ENCODE data around the gene ABCD3. TPM values are rescaled to one million over a fixed set of nuclear protein-coding genes. Genes with fewer than 3 reads are reported as not detected.

Gene ABCD3
- total and polyA plus RNA-seq, 2 of the 13 experiments (the other 11 are each of a cell fraction or from before 2014, with no cell fraction given) = 27.5 to 166 TPM

- TF ChIP-seq KIAA2018 (CRISPR knock-in tag; IDR thresholded peaks at IDR 0.05; ENCODE audit: borderline replicate concordance) = no peak
- TF ChIP-seq ATF7 (IDR thresholded peaks at IDR 0.05) = no peak
- TF ChIP-seq ATF7 (CRISPR knock-in tag; IDR thresholded peaks at IDR 0.05) = no peak
- 0 out of 2 replicates have a peak, but pooled peaks have one; percentile 19 for TF ChIP-seq MEIS2 (CRISPR knock-in tag; IDR thresholded peaks at IDR 0.05)
- TF ChIP-seq ZFP36L2 (CRISPR knock-in tag; IDR thresholded peaks at IDR 0.05) = no peak
- no peak for TF ChIP-seq DBP (CRISPR knock-in tag; IDR thresholded peaks at IDR 0.05; ENCODE audit: not compliant biosample characterization)
- no peak for TF ChIP-seq MIER2 (CRISPR knock-in tag; IDR thresholded peaks at IDR 0.05)
- 0 out of 2 replicates have a peak, but pooled peaks have one; percentile 59 for TF ChIP-seq ZNF800 (CRISPR knock-in tag; IDR thresholded peaks at IDR 0.05)
- no peak for TF ChIP-seq TAF1 (CRISPR knock-in tag; IDR thresholded peaks at IDR 0.05)
- TF ChIP-seq REXO4 (CRISPR knock-in tag; IDR thresholded peaks at IDR 0.05; ENCODE audit: borderline replicate concordance) = no peak
- no peak for TF ChIP-seq ZSCAN31 (CRISPR knock-in tag; IDR thresholded peaks at IDR 0.05; ENCODE audit: low read depth)
- no peak for TF ChIP-seq ZNF367 (CRISPR knock-in tag; IDR thresholded peaks at IDR 0.05; ENCODE audit: borderline replicate concordance)
- TF ChIP-seq ZBTB7B (CRISPR knock-in tag; IDR thresholded peaks at IDR 0.05) = no peak
- no peak for TF ChIP-seq NFATC3 (CRISPR knock-in tag; IDR thresholded peaks at IDR 0.05)
- TF ChIP-seq ZSCAN25 (CRISPR knock-in tag; IDR thresholded peaks at IDR 0.05) = peak; percentile 52; the same call in 1 of the 2 replicates
- TF ChIP-seq ZNF784 (CRISPR knock-in tag; IDR thresholded peaks at IDR 0.05; ENCODE audit: borderline replicate concordance) = no peak
- no peak for TF ChIP-seq SIN3A (IDR thresholded peaks at IDR 0.05; ENCODE audit: borderline replicate concordance, low read depth, low read length)
- TF ChIP-seq ZNF317 (CRISPR knock-in tag; IDR thresholded peaks at IDR 0.05) = no peak
- TF ChIP-seq ARHGAP35 (CRISPR knock-in tag; IDR thresholded peaks at IDR 0.05; ENCODE audit: borderline replicate concordance) = no peak
Measured at GRCh38 chr1:94425821-94426484, 7.8 kb downstream of the ABCD3 start (continued).

Data from HepG2 (cell line).